ENCODE results near the gene AP2B1.
"Not testable (repeated sequence)": the region's sequence is repeated elsewhere in the genome, so short reads cannot be mapped to it uniquely, and the experiment has no call there.

AP2B1 gene

GRCh38 chr17:35698800-35699199, 111.7 kb downstream of the AP2B1 start:
- no peak for DNase-seq (ENCODE audit: low spot score)
- no peak for TF ChIP-seq CTCF (IDR thresholded peaks at IDR 0.05; ENCODE audit: extremely low read depth, missing control alignments)

- no peak for TF ChIP-seq CTCF (IDR thresholded peaks at IDR 0.05; ENCODE audit: extremely low read depth, missing control alignments)
- no peak for DNase-seq (ENCODE audit: low spot score)
Observed at GRCh38 chr17:35700150-35700549, 113.0 kb downstream of the AP2B1 start.

DNA sequence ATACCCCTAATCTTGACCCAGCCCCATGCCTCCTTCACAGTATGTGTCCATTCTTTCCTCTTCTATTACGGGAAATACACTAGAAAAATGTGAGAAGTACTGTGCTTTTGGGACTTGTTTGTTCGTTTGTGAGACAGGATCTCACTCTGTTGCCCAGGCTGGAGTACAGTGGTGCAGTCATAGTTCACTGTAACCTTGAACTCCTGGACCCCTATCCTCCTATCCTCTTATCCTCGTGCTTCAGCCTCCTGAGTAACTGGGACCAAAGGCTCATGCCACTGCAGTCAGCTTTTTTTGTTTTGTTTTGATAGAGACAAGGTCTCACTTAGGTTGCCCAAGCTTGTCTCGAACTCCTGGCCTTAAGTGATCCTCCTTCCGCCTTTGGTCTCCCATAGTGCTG, 114.4 kb downstream of the AP2B1 start:
- DNase-seq (ENCODE audit: low spot score) = no peak
- no peak for TF ChIP-seq CTCF (IDR thresholded peaks at IDR 0.05; ENCODE audit: extremely low read depth, missing control alignments)

DNA sequence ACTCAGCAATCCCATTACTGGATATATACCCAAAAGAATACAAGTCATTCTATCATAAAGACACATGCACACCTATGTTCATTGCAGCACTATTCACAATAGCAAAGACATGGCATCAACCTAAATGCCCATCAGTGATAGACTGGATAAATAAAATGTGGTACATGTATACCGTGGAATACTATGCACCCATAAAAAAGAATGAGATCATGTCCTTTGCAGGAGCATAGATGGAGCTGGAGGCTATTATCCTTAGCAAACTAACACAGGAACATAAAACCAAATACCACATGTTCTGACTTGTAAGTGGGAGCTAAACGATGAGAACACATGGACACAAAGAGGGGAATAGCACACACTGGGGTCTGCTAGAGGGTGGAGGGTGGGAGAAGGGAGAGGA, 116.2 kb downstream of the AP2B1 start:
- not testable (repeated sequence) for DNase-seq (ENCODE audit: low spot score)

- no peak for DNase-seq (ENCODE audit: low spot score)
- TF ChIP-seq CTCF (IDR thresholded peaks at IDR 0.05; ENCODE audit: extremely low read depth, missing control alignments) = no peak
Observed at GRCh38 chr17:35705230-35705629, 118.1 kb downstream of the AP2B1 start.

- no peak for DNase-seq (ENCODE audit: low spot score)
- TF ChIP-seq CTCF (IDR thresholded peaks at IDR 0.05; ENCODE audit: extremely low read depth, missing control alignments) = no peak
Observed at GRCh38 chr17:35705705-35706104, 118.6 kb downstream of the AP2B1 start.

GRCh38 chr17:35708149-35708548, 121.0 kb downstream of the AP2B1 start:
- DNase-seq (ENCODE audit: low spot score) = no peak
- TF ChIP-seq CTCF (IDR thresholded peaks at IDR 0.05; ENCODE audit: extremely low read depth, missing control alignments) = no peak

DNA sequence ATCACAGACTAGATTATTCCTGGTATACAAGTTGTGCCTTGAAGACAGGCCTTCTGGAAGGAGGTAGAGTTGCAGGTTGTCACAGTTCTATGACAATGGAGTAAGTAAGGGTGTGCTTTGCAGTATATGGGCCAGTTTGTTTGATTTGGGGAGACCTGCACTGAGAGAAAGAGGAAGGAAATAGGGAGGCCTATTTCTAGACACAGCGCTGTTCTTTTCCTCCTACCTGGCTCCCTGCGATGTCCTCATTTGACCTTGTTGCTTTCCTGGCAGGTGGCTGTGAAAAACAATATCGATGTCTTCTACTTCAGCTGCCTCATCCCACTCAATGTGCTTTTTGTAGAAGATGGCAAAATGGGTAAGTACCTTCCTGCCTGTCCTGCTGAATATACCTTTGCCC, 121.8 kb downstream of the AP2B1 start:
- DNase-seq (ENCODE audit: low spot score) = no peak
- no peak for TF ChIP-seq CTCF (IDR thresholded peaks at IDR 0.05; ENCODE audit: extremely low read depth, missing control alignments)

Measured in GM20000 (cell line).